Mesothelial cell of epicardium (in vitro differentiated cells): ENCODE data around the gene AEBP2. TPM values are rescaled to one million over a fixed set of nuclear protein-coding genes. Genes with fewer than 3 reads are reported as not detected.
A peak's percentile ranks its signal among the peaks of the same experiment; 100 is the strongest.

ENCODE experiments used
- DNase-seq, 2 experiments: peaks; one replicate each; pipeline ENCODE4 v3.0.0; 2021; ENCODE audit warnings: low spot score in 2 of 2; ENCODE audit not compliant: unreplicated experiment in 2 of 2
- H3K27ac Mint-ChIP-seq: 2 replicates; pipeline ENCODE4 v1.8.0; 2021; ENCODE audit warnings: mixed read lengths
- H3K27me3 Mint-ChIP-seq: 2 replicates; pipeline ENCODE4 v1.8.0; 2021; ENCODE audit warnings: low read depth, mixed read lengths
- H3K36me3 Mint-ChIP-seq: 2 replicates; pipeline ENCODE4 v1.8.0; 2021; ENCODE audit warnings: mixed read lengths
- H3K4me1 Mint-ChIP-seq: 2 replicates; pipeline ENCODE4 v1.8.0; 2021; ENCODE audit warnings: mixed read lengths
- H3K4me3 Mint-ChIP-seq: 2 replicates; pipeline ENCODE4 v1.8.0; 2021; ENCODE audit warnings: mild to moderate bottlenecking, moderate library complexity, mixed read lengths
- H3K9me3 Mint-ChIP-seq: 2 replicates; pipeline ENCODE4 v1.8.0; 2021; ENCODE audit warnings: mixed read lengths
- total RNA-seq: library from RNA; stranded (reverse); gene quantifications from 3 replicates; pipeline ENCODE4 v1.2.1, GENCODE V29; 2021
- TF ChIP-seq, protein P1 (sequence below): fragments of 200-600 bp; sonication (generic); IDR thresholded peaks from one replicate; pipeline ENCODE4 v1.5.0; 2021; ENCODE audit warnings: antibody characterized with exemption; ENCODE audit not compliant: unreplicated experiment

Gene AEBP2
- total RNA-seq, 1 donor from 2014 or later, result 59.7 TPM

GRCh38 chr12:19490908-19491307, 51.6 kb downstream of the AEBP2 start:
- TF ChIP-seq, protein P1, sequence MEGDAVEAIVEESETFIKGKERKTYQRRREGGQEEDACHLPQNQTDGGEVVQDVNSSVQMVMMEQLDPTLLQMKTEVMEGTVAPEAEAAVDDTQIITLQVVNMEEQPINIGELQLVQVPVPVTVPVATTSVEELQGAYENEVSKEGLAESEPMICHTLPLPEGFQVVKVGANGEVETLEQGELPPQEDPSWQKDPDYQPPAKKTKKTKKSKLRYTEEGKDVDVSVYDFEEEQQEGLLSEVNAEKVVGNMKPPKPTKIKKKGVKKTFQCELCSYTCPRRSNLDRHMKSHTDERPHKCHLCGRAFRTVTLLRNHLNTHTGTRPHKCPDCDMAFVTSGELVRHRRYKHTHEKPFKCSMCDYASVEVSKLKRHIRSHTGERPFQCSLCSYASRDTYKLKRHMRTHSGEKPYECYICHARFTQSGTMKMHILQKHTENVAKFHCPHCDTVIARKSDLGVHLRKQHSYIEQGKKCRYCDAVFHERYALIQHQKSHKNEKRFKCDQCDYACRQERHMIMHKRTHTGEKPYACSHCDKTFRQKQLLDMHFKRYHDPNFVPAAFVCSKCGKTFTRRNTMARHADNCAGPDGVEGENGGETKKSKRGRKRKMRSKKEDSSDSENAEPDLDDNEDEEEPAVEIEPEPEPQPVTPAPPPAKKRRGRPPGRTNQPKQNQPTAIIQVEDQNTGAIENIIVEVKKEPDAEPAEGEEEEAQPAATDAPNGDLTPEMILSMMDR, result no peak
- H3K4me1 Mint-ChIP-seq, result peaks cover 9% of the 10 kb centered on the region
- H3K27ac Mint-ChIP-seq, result no peak overlapping the region
- DNase-seq, result no peak
- no peaks in the 10 kb centered on the region for H3K27me3 Mint-ChIP-seq
- H3K4me3 Mint-ChIP-seq, result no peak overlapping the region
- no peaks in the 10 kb centered on the region for H3K9me3 Mint-ChIP-seq
- peaks cover 19% of the 10 kb centered on the region for H3K36me3 Mint-ChIP-seq

GRCh38 chr12:19491863-19492262, 52.6 kb downstream of the AEBP2 start:
- no peaks in the 10 kb centered on the region for H3K27me3 Mint-ChIP-seq
- no peak overlapping the region for H3K4me3 Mint-ChIP-seq
- TF ChIP-seq, protein P1, result no peak
- DNase-seq, result no peak
- no peaks in the 10 kb centered on the region for H3K9me3 Mint-ChIP-seq
- H3K36me3 Mint-ChIP-seq, result peaks cover 16% of the 10 kb centered on the region
- H3K27ac Mint-ChIP-seq, result peak overlapping the region; percentile 35
- H3K4me1 Mint-ChIP-seq, result peaks cover 9% of the 10 kb centered on the region

DNA sequence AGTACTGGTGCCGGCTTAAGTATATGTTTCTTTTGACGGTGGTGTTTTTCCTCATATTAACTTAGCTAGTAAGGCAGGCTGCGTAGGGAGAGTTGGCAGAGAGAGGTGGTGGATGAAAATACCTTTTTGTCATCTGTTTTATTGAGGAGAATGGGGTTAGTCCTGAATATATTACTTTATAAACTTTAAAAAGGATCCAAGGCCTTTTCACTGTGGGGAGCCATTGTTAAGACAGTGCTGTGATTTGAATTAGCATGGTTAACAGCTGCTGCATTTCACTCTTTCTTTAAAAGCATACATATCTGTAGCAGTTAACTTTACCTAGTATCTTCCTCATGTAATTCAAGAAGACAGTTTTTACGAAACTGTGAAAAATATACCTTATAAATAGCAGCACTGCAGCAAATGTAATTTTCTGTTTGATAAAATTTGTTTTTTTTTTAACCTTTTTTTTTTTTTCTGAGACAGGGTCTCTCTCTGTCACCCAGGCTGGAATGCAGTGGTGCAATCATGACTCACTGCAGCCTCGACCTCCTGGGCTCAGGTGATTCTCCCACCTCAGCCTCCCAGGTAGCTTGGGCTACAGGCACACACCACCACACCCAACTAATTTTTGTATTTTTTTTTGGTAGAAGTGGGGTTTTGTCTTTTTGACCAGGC, 57.1 kb downstream of the AEBP2 start:
- Mint-ChIP-seq H3K27ac (peak overlapping the region; percentile 5), H3K9me3 (no peaks in the 10 kb centered on the region), H3K27me3 (no peaks in the 10 kb centered on the region), H3K36me3 (peaks cover 20% of the 10 kb centered on the region), H3K4me3 (no peak overlapping the region), H3K4me1 (peaks cover 11% of the 10 kb centered on the region)
- TF ChIP-seq, protein P1, result no peak
- DNase-seq, result no peak

DNA sequence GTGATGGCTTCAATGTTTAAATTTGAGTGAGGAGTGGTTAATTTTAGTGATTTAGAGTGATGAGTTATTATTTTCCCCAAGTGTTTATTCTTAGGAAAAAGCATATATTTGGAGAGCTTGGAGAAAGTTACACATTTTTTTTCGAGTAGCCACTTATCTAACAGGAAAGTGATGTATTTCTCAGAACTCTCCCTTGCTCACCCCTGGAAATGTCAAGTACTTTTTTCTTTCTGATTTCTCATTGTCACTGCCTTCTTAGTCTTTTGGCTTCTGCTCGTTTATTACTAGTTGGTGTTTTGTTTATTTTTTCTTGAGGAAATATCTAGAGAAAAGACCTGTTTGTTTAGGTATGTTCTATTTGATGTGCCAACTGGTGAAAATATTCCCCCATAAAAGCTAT, 58.8 kb downstream of the AEBP2 start:
- no peak overlapping the region for H3K4me3 Mint-ChIP-seq
- H3K9me3 Mint-ChIP-seq, result peaks cover 3% of the 10 kb centered on the region
- no peak for DNase-seq
- H3K4me1 Mint-ChIP-seq, result peaks cover 2% of the 10 kb centered on the region
- H3K27ac Mint-ChIP-seq, result no peak overlapping the region
- peaks cover 32% of the 10 kb centered on the region for H3K36me3 Mint-ChIP-seq
- H3K27me3 Mint-ChIP-seq, result no peaks in the 10 kb centered on the region
- TF ChIP-seq, protein P1, result no peak

DNA sequence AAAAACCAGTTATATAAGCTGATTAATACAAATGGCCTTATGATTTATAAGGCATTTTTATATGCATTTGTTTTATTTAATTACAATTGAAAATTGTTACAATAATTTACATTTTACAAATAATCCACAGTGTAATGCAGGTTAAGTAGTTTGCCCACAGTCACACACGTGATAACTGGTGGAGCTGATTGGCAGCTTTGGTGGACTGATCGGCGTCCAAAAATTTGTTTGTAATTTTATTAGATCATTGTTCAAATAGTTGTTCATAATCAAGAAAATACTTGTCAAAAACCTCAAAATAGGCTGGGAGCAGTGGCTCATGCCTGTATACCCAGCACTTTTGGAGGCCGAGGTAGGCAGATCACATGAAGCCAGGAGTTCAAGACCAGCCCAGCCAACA, 59.7 kb downstream of the AEBP2 start:
- H3K9me3 Mint-ChIP-seq, result peaks cover 6% of the 10 kb centered on the region
- H3K4me3 Mint-ChIP-seq, result no peak overlapping the region
- peaks cover 32% of the 10 kb centered on the region for H3K36me3 Mint-ChIP-seq

More for the DNA sequence above, 59.7 kb downstream of the AEBP2 start:
- Mint-ChIP-seq H3K27me3 (no peaks in the 10 kb centered on the region), H3K4me1 (peaks cover 2% of the 10 kb centered on the region), H3K27ac (no peak overlapping the region)
- DNase-seq, result no peak
- TF ChIP-seq, protein P1, result no peak
